Erythroblast (primary cell): ENCODE data around the gene PACC1.

ENCODE experiments used
- DNase-seq, 2 experiments: peaks; one replicate each; lab custom pipeline; 2025; lab: John Stamatoyannopoulos, UW
- GATA1 ChIP-seq: IDR thresholded peaks from 2 replicates; pipeline ENCODE4 v1.6.1; 2011; ENCODE audit warnings: low read depth, mild to moderate bottlenecking, control low read depth, low read length, moderate library complexity
- POLR2A ChIP-seq: IDR thresholded peaks from 2 replicates; pipeline ENCODE4 v1.6.1; 2011; ENCODE audit warnings: mild to moderate bottlenecking, low read length

PACC1 gene

GRCh38 chr1:212452323-212453155, 37.9 kb upstream of the PACC1 start:
- no peak for DNase-seq
- no peak for TF ChIP-seq POLR2A
- no peak for TF ChIP-seq GATA1

GRCh38 chr1:212451416-212452322, 37.0 kb upstream of the PACC1 start:
- no peak for TF ChIP-seq POLR2A
- TF ChIP-seq GATA1 = no peak
- no peak for DNase-seq

- TF ChIP-seq POLR2A (no peak), GATA1 (no peak)
- no peak for DNase-seq
These were observed 35.7 kb upstream of the PACC1 start for GRCh38 chr1:212450331-212450881.

GRCh38 chr1:212447478-212447877, 32.8 kb upstream of the PACC1 start:
- no peak for TF ChIP-seq POLR2A
- no peak for TF ChIP-seq GATA1
- no peak for DNase-seq

GRCh38 chr1:212446333-212446732, 31.6 kb upstream of the PACC1 start:
- DNase-seq = no peak
- no peak for TF ChIP-seq GATA1
- no peak for TF ChIP-seq POLR2A

GRCh38 chr1:212442408-212442807, 27.7 kb upstream of the PACC1 start:
- DNase-seq = no peak
- no peak for TF ChIP-seq GATA1
- TF ChIP-seq POLR2A = no peak

- TF ChIP-seq POLR2A = no peak
- no peak for TF ChIP-seq GATA1
- DNase-seq = no peak
These were observed 25.7 kb upstream of the PACC1 start for GRCh38 chr1:212440419-212440818.

- TF ChIP-seq GATA1 = no peak
- TF ChIP-seq POLR2A = no peak
- DNase-seq = peak; percentile 20 to 48
These were observed 24.1 kb upstream of the PACC1 start for GRCh38 chr1:212438831-212439237.

- no peak for TF ChIP-seq POLR2A
- no peak for TF ChIP-seq GATA1
- peak; percentile 28 to 37 for DNase-seq
These were observed 22.6 kb upstream of the PACC1 start for GRCh38 chr1:212437179-212437798.

GRCh38 chr1:212434992-212435391, 20.3 kb upstream of the PACC1 start:
- TF ChIP-seq POLR2A = no peak
- no peak for TF ChIP-seq GATA1
- no peak for DNase-seq

- TF ChIP-seq GATA1 (no peak), POLR2A (no peak)
- DNase-seq = no peak
These were observed 19.1 kb upstream of the PACC1 start for GRCh38 chr1:212433577-212434462.
